Right lobe of liver (tissue), 6 donors: ENCODE measurements around the gene GALNT7. TPM values are rescaled to one million over a fixed set of nuclear protein-coding genes. Genes with fewer than 3 reads are reported as not detected.

Experiments used
- ATAC-seq, 4 donors: fragments of 200-7000 bp; cut with Tn5 transposase; one replicate each; pipeline ENCODE4 v1.9.1; 2020; ENCODE audit warnings: mild to moderate bottlenecking in 4 of 4, moderate library complexity in 4 of 4
- DNase-seq, 3 donors: peaks; one replicate each; pipeline ENCODE4 v3.0.0-alpha.2; 2020
- H3K27ac ChIP-seq, 3 donors: fragments of 200-600 bp; one replicate each; pipeline ENCODE4 v1.8.0; 2022
- H3K27me3 ChIP-seq, 2 donors: fragments of 200-600 bp; one replicate each; pipeline ENCODE4 v1.8.0; 2022
- H3K36me3 ChIP-seq, 4 donors: fragments of 200-600 bp; sonication (generic) in 1 of 4; one replicate each; pipeline versions ENCODE4 v1.5.1 to v1.8.0; 2017 to 2022; ENCODE audit warnings: control low read depth in 1 of 4
- H3K4me1 ChIP-seq, 4 donors: fragments of 200-600 bp; sonication (generic) in 1 of 4; one replicate each; pipeline versions ENCODE4 v1.5.1 to v1.8.0; 2017 to 2022; ENCODE audit warnings: control low read depth in 1 of 4
- H3K4me3 ChIP-seq, 3 donors: fragments of 200-600 bp; one replicate each; pipeline ENCODE4 v1.8.0; 2022
- H3K9me3 ChIP-seq, 4 donors: fragments of 200-600 bp; sonication (generic) in 1 of 4; one replicate each; pipeline versions ENCODE4 v1.5.1 to v1.8.0; 2017 to 2022; ENCODE audit warnings: control low read depth in 1 of 4
- CTCF ChIP-seq, 4 donors: fragments of 200-600 bp in 3 of 4; fragments of 450-650 bp in 1 of 4; IDR thresholded peaks; one replicate each; pipeline versions ENCODE4 v1.5.1 to v1.8.0; 2016 to 2022; ENCODE audit warnings: antibody characterized with exemption in 4 of 4, mild to moderate bottlenecking in 2 of 4
- POLR2A ChIP-seq: fragments of 450-650 bp; IDR thresholded peaks from one replicate; pipeline ENCODE4 v1.6.1; 2017; ENCODE audit warnings: antibody characterized with exemption, mild to moderate bottlenecking
- WGBS: methylation state at CpG from one replicate; pipeline ENCODE4 v1.1.6; 2018; ENCODE audit warnings: low coverage, low lambda C conversion rate; ENCODE audit not compliant: insufficient coverage; ENCODE audit errors: missing lambda C conversion rate; 5-methylcytosine and 5-hydroxymethylcytosine counted together
- intact Hi-C, 2 donors: fragments of 100-400 bp; cut with DNase I; formaldehyde crosslinking; loops; one replicate each; pipeline versions ENCODE4 v1.11.2 to v1.14.1; 2022
- total RNA-seq, 6 experiments: library from RNA; depleted of rRNA in 2 of 6; stranded (reverse); fragments of >200 nt in 2 of 6; fragmentation: NEBNext Ultra II Directional in 3 of 6; extraction: Animal tissue kit (Norgen Biotek cat#: 25700) in 3 of 6; gene quantifications; one replicate each; pipeline versions ENCODE4 v1.1.0 to v1.2.4, GENCODE V29; 2016 to 2023
- donor health status: DM: no; HTN: yes; CAD: no.
- donor health status: DM: no; HTN: no; CAD: no.
- donor health status: DM: no; HTN: no; CAD: no.
- donor health status: DM: no; HTN: yes; CAD: no.
- donor health status: DM: no; HTN: yes; CAD: no.

Gene GALNT7
- total RNA-seq, 6 experiments from 2014 or later: 0.62 to 2.2 (median 1.4) TPM

- 1% methylated on average over 15 of the region's 53 CpGs for WGBS
- ATAC-seq (peak; percentile 26 to 53 (median 38)), DNase-seq (peak; percentile 67 to 78 (median 73))
- Histone ChIP-seq H3K27ac (peak overlapping the region; percentile 99 to 100 (median 99)), H3K4me1 (no peaks in the 10 kb centered on the region), H3K9me3 (no peaks in the 10 kb centered on the region), H3K4me3 (peak overlapping the region; percentile 79 to 85 (median 84)), H3K36me3 (peaks cover 0 to 17% (median 0%) of the 10 kb centered on the region in 4 donors), H3K27me3 (no peaks in the 10 kb centered on the region)
- intact Hi-C loops: no loop called here
- TF ChIP-seq POLR2A: no peak
- TF ChIP-seq CTCF (IDR thresholded peaks at IDR 0.05): no peak
These were observed 165.1 kb downstream of the GALNT7 start for GRCh38 chr4:173333658-173334084.

- intact Hi-C loops: no loop called here
- Histone ChIP-seq H3K4me1 (no peaks in the 10 kb centered on the region), H3K36me3 (peaks cover 0 to 17% (median 0%) of the 10 kb centered on the region in 4 donors), H3K27me3 (no peaks in the 10 kb centered on the region), H3K4me3 (peak within 1 kb of the TSS; percentile 79 to 85 (median 84)), H3K9me3 (no peaks in the 10 kb centered on the region), H3K27ac (peak within 1 kb of the TSS; percentile 99 to 100 (median 99))
- ATAC-seq: peak; percentile 92 to 97 (median 95)
- DNase-seq: peak; percentile 100
- WGBS: under 1% methylated on average over 30 of the region's 61 CpGs
- no peak for TF ChIP-seq CTCF (IDR thresholded peaks at IDR 0.05)
- peak; percentile 98 for TF ChIP-seq POLR2A
These were observed 165.7 kb downstream of the GALNT7 start, which contains the start of gene HMGB2 for GRCh38 chr4:173334085-173334890. Gene HMGB2 (minus strand): TSS chr4:173334358. CDS start chr4:173333649, 709 bp downstream.

- H3K36me3 ChIP-seq: peaks cover 0 to 16% (median 0%) of the 10 kb centered on the region in 4 donors
- peak overlapping the region; percentile 9 to 46 (median 30) for H3K27ac ChIP-seq
- H3K4me1 ChIP-seq: no peaks in the 10 kb centered on the region
- peak; percentile 41 to 56 (median 49) for ATAC-seq
- no peaks in the 10 kb centered on the region for H3K27me3 ChIP-seq
- DNase-seq: peak; percentile 60 to 74 (median 68)
- peak overlapping the region; percentile 70 to 85 (median 73) for H3K4me3 ChIP-seq
- H3K9me3 ChIP-seq: no peaks in the 10 kb centered on the region
- intact Hi-C loops: no loop called here
- TF ChIP-seq CTCF (IDR thresholded peaks at IDR 0.05) (no peak), POLR2A (no peak)
- 2% methylated on average over 20 of the region's 52 CpGs for WGBS
These were observed 166.5 kb downstream of the GALNT7 start for GRCh38 chr4:173334891-173335752.

- no peak for ATAC-seq
- intact Hi-C loops: no loop called here
- no peaks in the 10 kb centered on the region for H3K27me3 ChIP-seq
- H3K9me3 ChIP-seq: no peaks in the 10 kb centered on the region
- 100% methylated on average over 1 of the region's 2 CpGs for WGBS
- H3K4me1 ChIP-seq: no peaks in the 10 kb centered on the region
- no peak overlapping the region for H3K27ac ChIP-seq
- H3K36me3 ChIP-seq: no peaks in the 10 kb centered on the region
- H3K4me3 ChIP-seq: no peak overlapping the region
- DNase-seq: no peak
- TF ChIP-seq CTCF (IDR thresholded peaks at IDR 0.05) (no peak), POLR2A (no peak)
These were observed 168.9 kb downstream of the GALNT7 start for GRCh38 chr4:173337463-173337862.
